Ramos (cell line): ENCODE results near the gene FAT1.

Experiments
- in situ Hi-C: fragments of 300-500 bp; cut with MboI; formaldehyde crosslinking; loops from one replicate; pipeline ENCODE4 v1.14.3; 2022; ENCODE audit warnings: low sequenced_read_pairs; ENCODE audit not compliant: unreplicated experiment

Gene FAT1

DNA sequence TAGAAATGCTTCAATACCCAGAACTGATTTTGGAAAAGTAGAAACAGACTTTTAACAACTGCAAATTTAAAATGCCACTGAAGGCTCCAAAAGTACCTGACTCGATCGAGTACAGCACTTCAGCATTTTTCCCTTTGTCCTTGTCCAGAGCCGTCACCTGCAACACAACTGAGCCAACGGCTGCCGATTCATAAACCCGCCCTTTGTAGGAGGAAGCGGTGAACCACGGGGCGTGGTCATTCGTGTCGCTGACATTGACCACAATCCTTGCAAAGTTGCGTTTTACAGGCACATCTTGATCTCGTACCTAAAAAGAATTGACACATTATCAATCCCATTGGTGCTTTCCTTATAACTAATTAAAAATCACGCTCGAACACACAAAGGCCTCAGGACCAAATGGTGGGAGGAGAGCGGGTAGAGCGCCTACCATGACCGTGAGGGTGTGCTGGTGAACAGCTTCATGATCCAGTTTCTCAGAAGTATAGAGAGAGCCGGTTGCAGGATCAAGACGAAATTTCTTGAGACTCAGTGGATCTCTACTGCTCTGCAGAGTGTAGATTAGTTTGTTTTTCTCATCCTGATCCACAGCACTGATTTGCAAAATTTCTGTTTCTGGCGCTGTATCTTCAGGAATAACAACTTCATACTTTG lies 95.5 kb downstream of the FAT1 start:
- in situ Hi-C loops = no loop called here

- in situ Hi-C loops = no loop called here
These were observed 96.3 kb downstream of the FAT1 start for GRCh38 chr4:186627226-186627865.

- in situ Hi-C loops = no loop called here
These were observed 98.7 kb downstream of the FAT1 start for GRCh38 chr4:186624951-186625350.

DNA sequence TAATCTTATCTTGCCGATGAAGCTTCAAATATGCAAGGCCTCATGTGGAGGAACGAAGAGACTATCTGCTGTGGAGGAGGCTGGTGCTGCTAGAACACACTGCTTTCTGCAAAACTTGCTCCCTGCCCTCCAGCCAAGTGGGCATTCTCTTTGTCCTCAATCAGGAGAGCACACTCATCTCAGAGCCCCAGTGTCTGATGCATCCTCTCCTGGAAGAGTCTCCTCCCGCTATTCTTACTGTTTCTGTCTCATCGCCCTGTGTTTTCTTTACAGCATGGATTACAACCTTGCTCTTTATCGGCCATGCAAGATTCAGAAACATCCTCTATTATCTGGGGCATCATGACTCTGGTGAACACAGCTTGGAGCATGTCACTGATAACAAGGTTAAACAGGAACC lies 100.1 kb downstream of the FAT1 start:
- in situ Hi-C loops = no loop called here

GRCh38 chr4:186622788-186623464 lies 100.7 kb downstream of the FAT1 start:
- in situ Hi-C loops = no loop called here

DNA sequence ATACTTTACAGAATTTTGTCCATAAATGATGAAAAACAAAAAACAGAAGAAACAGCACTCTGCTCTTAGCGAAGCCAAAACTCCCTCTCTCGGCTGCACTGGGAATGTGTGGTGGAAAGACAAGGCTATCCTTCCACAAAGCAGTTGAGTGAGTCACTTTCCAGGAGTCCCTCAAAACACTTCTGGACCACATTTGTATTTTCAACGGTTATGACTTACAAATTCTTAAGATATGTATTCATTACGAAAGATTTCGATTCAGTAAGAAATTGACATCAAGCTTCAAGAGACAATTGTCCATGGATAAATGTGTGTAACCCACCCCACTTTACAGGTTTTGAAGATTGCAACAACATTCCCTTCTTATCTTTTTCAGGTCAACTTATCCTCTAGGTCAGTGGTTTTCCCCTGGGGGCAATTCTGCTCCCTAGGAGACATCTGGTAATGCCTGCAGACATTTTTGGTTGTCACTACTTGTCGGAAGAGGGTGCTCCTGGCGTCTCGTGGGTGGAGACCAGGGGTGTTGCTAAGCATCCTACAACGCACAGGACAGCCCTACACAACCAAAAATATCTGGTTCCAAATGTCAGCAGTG lies 101.6 kb downstream of the FAT1 start:
- in situ Hi-C loops = no loop called here

DNA sequence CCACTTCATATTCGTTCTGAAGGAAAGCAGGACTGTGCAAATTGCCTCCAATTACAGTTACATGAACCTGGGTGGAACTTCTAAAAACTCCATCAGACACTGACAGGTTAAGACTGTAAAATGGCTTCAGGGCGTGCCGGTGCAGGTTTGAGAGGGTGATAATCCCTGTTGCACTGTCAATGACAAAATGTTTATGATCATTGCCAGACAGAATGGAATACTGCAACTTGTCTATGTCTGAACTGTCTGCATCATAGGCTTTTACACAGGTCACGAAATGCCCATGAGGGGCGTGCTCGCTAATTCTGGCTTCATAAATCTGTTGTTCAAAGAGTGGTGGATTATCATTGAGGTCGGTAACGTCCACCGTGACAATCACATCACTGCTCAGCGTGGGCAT lies 104.6 kb downstream of the FAT1 start:
- in situ Hi-C loops = no loop called here

- in situ Hi-C loops = no loop called here
These were observed 105.7 kb downstream of the FAT1 start for GRCh38 chr4:186617921-186618320.

DNA sequence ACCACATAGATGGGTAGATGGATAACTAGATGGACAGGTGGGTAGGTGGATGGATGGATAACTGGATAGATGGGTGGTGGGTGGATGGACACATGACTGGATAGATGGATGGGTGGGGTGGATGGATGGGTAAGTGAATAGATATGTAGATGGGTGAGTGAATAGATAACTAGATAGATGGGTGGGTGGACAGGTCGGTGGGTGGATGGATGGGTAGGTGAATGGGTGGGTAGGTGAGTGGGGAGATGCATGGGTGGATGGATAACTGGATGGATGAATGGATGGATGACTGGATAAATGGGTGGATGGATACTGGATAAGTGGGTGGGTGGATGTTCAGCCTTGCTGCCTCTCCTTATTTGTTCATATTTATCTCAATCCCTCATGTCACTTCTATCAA lies 116.2 kb downstream of the FAT1 start:
- in situ Hi-C loops = no loop called here

DNA sequence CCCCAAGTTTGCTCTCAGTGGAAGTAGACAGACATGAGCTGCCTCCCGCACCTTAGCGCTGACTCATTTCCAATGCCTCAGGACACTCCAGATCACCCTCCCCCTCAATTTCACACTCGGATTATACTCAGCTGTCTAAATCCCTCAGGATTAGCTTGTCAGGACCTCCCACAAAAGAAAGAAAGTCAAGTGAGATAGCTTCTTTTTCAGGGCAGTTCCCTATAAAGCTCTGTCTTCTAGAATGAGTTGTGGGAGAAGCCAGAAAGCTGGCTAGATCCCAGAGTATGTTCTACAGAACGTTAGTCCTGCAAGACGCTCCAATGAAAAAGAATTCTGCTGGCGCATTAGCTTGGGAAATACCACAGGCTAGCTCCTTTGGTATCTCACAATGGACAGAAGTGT lies 117.1 kb downstream of the FAT1 start:
- in situ Hi-C loops = no loop called here

- in situ Hi-C loops = no loop called here
These were observed 118.3 kb downstream of the FAT1 start for GRCh38 chr4:186605261-186605865.

DNA sequence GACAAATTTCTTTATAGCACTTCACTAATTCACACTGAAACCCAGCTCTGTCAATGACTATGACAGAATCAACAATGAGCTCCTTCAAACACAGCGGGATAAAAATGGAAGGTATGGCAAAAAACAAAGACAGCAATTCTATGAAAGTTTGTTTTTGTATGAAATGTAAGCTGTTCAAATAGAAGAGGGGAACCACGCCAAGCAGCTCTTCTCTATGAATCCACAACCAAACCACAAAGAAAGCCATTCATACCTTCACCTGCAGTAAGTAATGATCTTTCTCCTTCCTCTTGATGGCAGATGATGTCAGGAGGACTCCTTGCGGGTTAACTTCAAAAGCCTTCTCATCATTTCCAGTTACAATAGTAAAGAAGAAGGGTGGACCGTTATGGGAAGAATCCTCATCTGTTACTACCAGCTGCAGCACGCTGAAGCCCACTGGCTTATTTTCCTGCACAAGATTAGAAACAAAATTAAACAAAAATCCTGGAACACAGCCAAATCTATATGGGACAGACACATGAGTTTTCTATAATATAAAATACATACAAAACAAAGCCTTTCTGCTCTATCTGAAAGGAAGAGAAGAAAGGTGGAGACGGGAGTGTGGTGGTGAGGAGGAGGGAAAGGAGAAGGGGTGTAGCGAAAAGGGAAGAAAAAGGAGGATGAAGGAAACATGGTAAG lies 119.4 kb downstream of the FAT1 start:
- in situ Hi-C loops = no loop called here

DNA sequence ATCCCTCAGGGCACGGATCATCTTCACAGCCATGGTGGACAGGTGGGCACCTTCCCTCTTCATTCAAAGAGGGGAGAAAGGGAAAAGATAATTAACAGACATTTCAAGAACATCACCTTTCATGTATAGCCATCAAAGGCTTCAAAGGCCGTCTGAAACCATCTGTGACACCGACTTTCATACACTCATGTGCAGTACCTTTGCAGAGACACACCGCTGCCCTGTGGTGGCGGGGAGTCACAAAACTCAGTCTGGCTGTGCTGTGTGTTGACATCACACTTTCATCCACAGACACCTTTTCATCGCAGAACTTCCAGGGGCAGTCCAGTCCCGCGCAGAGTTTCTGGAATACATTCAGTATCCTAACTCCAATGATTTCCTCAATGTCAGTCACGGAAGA lies 120.7 kb downstream of the FAT1 start:
- in situ Hi-C loops = no loop called here

DNA sequence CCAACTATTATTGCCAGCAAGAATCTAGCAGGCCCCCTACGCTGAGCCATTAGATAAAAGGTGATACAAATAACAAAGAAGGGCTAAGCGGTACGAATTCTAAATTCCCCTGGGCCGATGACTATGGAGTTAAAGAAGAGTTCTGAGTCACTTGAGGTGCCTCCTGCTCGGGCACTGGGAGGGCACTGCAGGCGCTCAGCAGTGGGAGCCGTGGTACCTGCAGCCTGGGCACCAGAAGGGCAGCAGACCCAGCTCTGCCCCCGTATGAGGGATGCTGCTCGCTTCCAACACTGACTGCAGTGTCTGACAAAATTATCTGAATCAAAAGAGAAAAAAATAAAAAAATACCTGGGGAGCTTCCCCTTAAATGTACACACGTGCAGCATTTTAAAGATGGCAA lies 124.2 kb downstream of the FAT1 start:
- in situ Hi-C loops = no loop called here

GRCh38 chr4:186598686-186599085 lies 125.0 kb downstream of the FAT1 start:
- in situ Hi-C loops = no loop called here

- in situ Hi-C loops = no loop called here
These were observed 126.7 kb downstream of the FAT1 start for GRCh38 chr4:186596850-186597390.

GRCh38 chr4:186596346-186596745 lies 127.3 kb downstream of the FAT1 start:
- in situ Hi-C loops = no loop called here

DNA sequence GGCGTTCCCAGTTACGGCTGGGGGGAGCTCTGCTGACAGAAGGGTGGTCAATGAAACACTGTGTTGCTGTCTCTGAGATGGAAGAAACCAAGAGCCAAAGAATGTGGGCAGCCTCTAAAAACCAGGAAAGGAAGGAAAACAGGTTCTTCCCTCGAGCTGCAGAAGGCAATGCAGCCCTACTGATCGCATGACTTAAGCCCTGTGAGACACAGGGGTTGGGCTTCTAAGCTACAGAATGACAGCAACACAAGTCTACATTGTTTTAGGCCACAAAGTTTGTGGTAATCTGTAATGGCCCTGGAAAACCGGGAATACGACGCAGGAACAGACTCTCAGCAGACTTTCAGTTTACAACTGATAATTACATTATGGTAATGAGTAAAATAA lies 130.1 kb downstream of the FAT1 start:
- in situ Hi-C loops = no loop called here

- in situ Hi-C loops = no loop called here
These were observed 130.6 kb downstream of the FAT1 start for GRCh38 chr4:186592966-186593586.

GRCh38 chr4:186592445-186592844 lies 131.2 kb downstream of the FAT1 start:
- in situ Hi-C loops = no loop called here
